ENCODE measurements around the gene MEGF8. TPM values are rescaled to one million over a fixed set of nuclear protein-coding genes. Genes with fewer than 3 reads are reported as not detected.

MEGF8 gene
- total and polyA plus RNA-seq, 3 experiments from 2014 or later: 0.41 to 10.6 (median 10.2) TPM

- no peaks in the 10 kb centered on the region for H3K36me3 ChIP-seq (ENCODE audit: insufficient read depth, low read length)
- ChIA-PET CTCF (no interaction called here), POLR2A (no interaction called here)
- Mint-ChIP-seq H3K36me3 (peaks cover 4 to 34% (median 5%) of the 10 kb centered on the region in 3 donors), H3K4me1 (no peaks in the 10 kb centered on the region), H3K9me3 (no peaks in the 10 kb centered on the region), H3K27ac (no peak overlapping the region), H3K27me3 (no peaks in the 10 kb centered on the region), H3K4me3 (no peak overlapping the region)
- H3K4me1 ChIP-seq (ENCODE audit: insufficient read depth, low read length): no peaks in the 10 kb centered on the region
- no peaks in the 10 kb centered on the region for H3K9me3 ChIP-seq (ENCODE audit: low read length)
- no peak overlapping the region for H3K27ac ChIP-seq (ENCODE audit: low read depth, low read length)
- H3K4me3 ChIP-seq (ENCODE audit: low read length): no peak overlapping the region
- no peak for DNase-seq
- H3K27me3 ChIP-seq (ENCODE audit: insufficient read depth, low read length, poor library complexity, severe bottlenecking): no peaks in the 10 kb centered on the region
These were observed 35.5 kb downstream of the MEGF8 start for GRCh38 chr19:42360787-42361544.

- H3K36me3 ChIP-seq (ENCODE audit: insufficient read depth, low read length): no peaks in the 10 kb centered on the region
- H3K27ac ChIP-seq (ENCODE audit: low read depth, low read length): no peak overlapping the region
- ChIA-PET CTCF (no interaction called here), POLR2A (no interaction called here)
- no peaks in the 10 kb centered on the region for H3K4me1 ChIP-seq (ENCODE audit: insufficient read depth, low read length)
- Mint-ChIP-seq H3K27me3 (no peaks in the 10 kb centered on the region), H3K4me1 (no peaks in the 10 kb centered on the region), H3K4me3 (no peak overlapping the region), H3K27ac (no peak overlapping the region), H3K9me3 (no peaks in the 10 kb centered on the region), H3K36me3 (peaks cover 4 to 31% (median 5%) of the 10 kb centered on the region in 3 donors)
- no peaks in the 10 kb centered on the region for H3K27me3 ChIP-seq (ENCODE audit: insufficient read depth, low read length, poor library complexity, severe bottlenecking)
- no peaks in the 10 kb centered on the region for H3K9me3 ChIP-seq (ENCODE audit: low read length)
- DNase-seq: no peak
- H3K4me3 ChIP-seq (ENCODE audit: low read length): no peak overlapping the region
These were observed 36.1 kb downstream of the MEGF8 start for GRCh38 chr19:42361545-42361910.

GRCh38 chr19:42362342-42362741 is 36.9 kb downstream of the MEGF8 start:
- CTCF ChIA-PET: no interaction called here
- no peaks in the 10 kb centered on the region for H3K9me3 ChIP-seq (ENCODE audit: low read length)
- DNase-seq: no peak
- no peaks in the 10 kb centered on the region for H3K4me1 Mint-ChIP-seq
- H3K4me1 ChIP-seq (ENCODE audit: insufficient read depth, low read length): no peaks in the 10 kb centered on the region
- no peaks in the 10 kb centered on the region for H3K27me3 Mint-ChIP-seq
- H3K36me3 Mint-ChIP-seq: peaks cover 4 to 31% (median 5%) of the 10 kb centered on the region in 3 donors
- no peaks in the 10 kb centered on the region for H3K36me3 ChIP-seq (ENCODE audit: insufficient read depth, low read length)
- H3K27ac ChIP-seq (ENCODE audit: low read depth, low read length): no peak overlapping the region
- no peak overlapping the region for H3K4me3 ChIP-seq (ENCODE audit: low read length)
- peak overlapping the region in 1 of 8 donors; percentile 22 for H3K27ac Mint-ChIP-seq
- no peaks in the 10 kb centered on the region for H3K27me3 ChIP-seq (ENCODE audit: insufficient read depth, low read length, poor library complexity, severe bottlenecking)
- no peak overlapping the region for H3K4me3 Mint-ChIP-seq
- POLR2A ChIA-PET: no interaction called here
- H3K9me3 Mint-ChIP-seq: no peaks in the 10 kb centered on the region

- POLR2A ChIA-PET: no interaction called here
- no peak overlapping the region for H3K4me3 Mint-ChIP-seq
These were observed 37.5 kb downstream of the MEGF8 start for GRCh38 chr19:42362891-42363440.

GRCh38 chr19:42363614-42364346 is 38.3 kb downstream of the MEGF8 start:
- CTCF ChIA-PET: no interaction called here
- H3K4me3 ChIP-seq (ENCODE audit: low read length): no peak overlapping the region
- H3K27ac ChIP-seq (ENCODE audit: low read depth, low read length): no peak overlapping the region
- Mint-ChIP-seq H3K9me3 (no peaks in the 10 kb centered on the region), H3K4me3 (no peak overlapping the region), H3K27me3 (no peaks in the 10 kb centered on the region), H3K36me3 (peaks cover 4 to 27% (median 8%) of the 10 kb centered on the region in 3 donors), H3K4me1 (no peaks in the 10 kb centered on the region), H3K27ac (peak overlapping the region in 1 of 8 donors; percentile 57)
- no peaks in the 10 kb centered on the region for H3K9me3 ChIP-seq (ENCODE audit: low read length)
- POLR2A ChIA-PET: no interaction called here
- H3K4me1 ChIP-seq (ENCODE audit: insufficient read depth, low read length): no peaks in the 10 kb centered on the region
- H3K36me3 ChIP-seq (ENCODE audit: insufficient read depth, low read length): no peaks in the 10 kb centered on the region
- no peak for DNase-seq
- H3K27me3 ChIP-seq (ENCODE audit: insufficient read depth, low read length, poor library complexity, severe bottlenecking): no peaks in the 10 kb centered on the region

More at GRCh38 chr19:42362891-42363440, 37.5 kb downstream of the MEGF8 start:
- Histone ChIP-seq H3K36me3 (ENCODE audit: insufficient read depth, low read length) (no peaks in the 10 kb centered on the region), H3K9me3 (ENCODE audit: low read length) (no peaks in the 10 kb centered on the region), H3K4me1 (ENCODE audit: insufficient read depth, low read length) (no peaks in the 10 kb centered on the region), H3K4me3 (ENCODE audit: low read length) (no peak overlapping the region), H3K27me3 (ENCODE audit: insufficient read depth, low read length, poor library complexity, severe bottlenecking) (no peaks in the 10 kb centered on the region), H3K27ac (ENCODE audit: low read depth, low read length) (no peak overlapping the region)
- CTCF ChIA-PET: no interaction called here
- Mint-ChIP-seq H3K36me3 (peaks cover 4 to 28% (median 8%) of the 10 kb centered on the region in 3 donors), H3K27ac (no peak overlapping the region), H3K27me3 (no peaks in the 10 kb centered on the region), H3K4me1 (no peaks in the 10 kb centered on the region), H3K9me3 (no peaks in the 10 kb centered on the region)
- DNase-seq: no peak

GRCh38 chr19:42366673-42367072 is 41.2 kb downstream of the MEGF8 start:
- DNase-seq: no peak
- H3K36me3 Mint-ChIP-seq: peaks cover 4 to 17% (median 8%) of the 10 kb centered on the region in 3 donors
- Histone ChIP-seq H3K4me3 (ENCODE audit: low read length) (no peak overlapping the region), H3K36me3 (ENCODE audit: insufficient read depth, low read length) (no peaks in the 10 kb centered on the region), H3K9me3 (ENCODE audit: low read length) (no peaks in the 10 kb centered on the region), H3K4me1 (ENCODE audit: insufficient read depth, low read length) (no peaks in the 10 kb centered on the region), H3K27ac (ENCODE audit: low read depth, low read length) (no peak overlapping the region), H3K27me3 (ENCODE audit: insufficient read depth, low read length, poor library complexity, severe bottlenecking) (no peaks in the 10 kb centered on the region)
- H3K27ac Mint-ChIP-seq: no peak overlapping the region
- H3K27me3 Mint-ChIP-seq: no peaks in the 10 kb centered on the region
- ChIA-PET POLR2A (no interaction called here), CTCF (no interaction called here)
- H3K4me1 Mint-ChIP-seq: no peaks in the 10 kb centered on the region
- no peak overlapping the region for H3K4me3 Mint-ChIP-seq
- H3K9me3 Mint-ChIP-seq: no peaks in the 10 kb centered on the region

GRCh38 chr19:42367929-42368328 is 42.5 kb downstream of the MEGF8 start:
- POLR2A ChIA-PET: no interaction called here
- no peak for DNase-seq
- no peaks in the 10 kb centered on the region for H3K9me3 Mint-ChIP-seq
- H3K27ac ChIP-seq (ENCODE audit: low read depth, low read length): no peak overlapping the region
- peaks cover 4 to 18% (median 10%) of the 10 kb centered on the region in 3 donors for H3K36me3 Mint-ChIP-seq
- H3K27me3 ChIP-seq (ENCODE audit: insufficient read depth, low read length, poor library complexity, severe bottlenecking): no peaks in the 10 kb centered on the region
- CTCF ChIA-PET: no interaction called here
- H3K36me3 ChIP-seq (ENCODE audit: insufficient read depth, low read length): no peaks in the 10 kb centered on the region
- H3K27me3 Mint-ChIP-seq: no peaks in the 10 kb centered on the region
- no peaks in the 10 kb centered on the region for H3K4me1 Mint-ChIP-seq
- no peaks in the 10 kb centered on the region for H3K9me3 ChIP-seq (ENCODE audit: low read length)
- no peaks in the 10 kb centered on the region for H3K4me1 ChIP-seq (ENCODE audit: insufficient read depth, low read length)
- H3K27ac Mint-ChIP-seq: no peak overlapping the region
- H3K4me3 Mint-ChIP-seq: no peak overlapping the region
- no peak overlapping the region for H3K4me3 ChIP-seq (ENCODE audit: low read length)

- Mint-ChIP-seq H3K9me3 (no peaks in the 10 kb centered on the region), H3K4me1 (no peaks in the 10 kb centered on the region), H3K27ac (no peak overlapping the region), H3K36me3 (peaks cover 4 to 15% (median 10%) of the 10 kb centered on the region in 3 donors), H3K27me3 (no peaks in the 10 kb centered on the region), H3K4me3 (no peak overlapping the region)
- no peak for DNase-seq
- Histone ChIP-seq H3K4me1 (ENCODE audit: insufficient read depth, low read length) (no peaks in the 10 kb centered on the region), H3K27me3 (ENCODE audit: insufficient read depth, low read length, poor library complexity, severe bottlenecking) (no peaks in the 10 kb centered on the region), H3K27ac (ENCODE audit: low read depth, low read length) (no peak overlapping the region), H3K36me3 (ENCODE audit: insufficient read depth, low read length) (no peaks in the 10 kb centered on the region), H3K9me3 (ENCODE audit: low read length) (no peaks in the 10 kb centered on the region), H3K4me3 (ENCODE audit: low read length) (no peak overlapping the region)
- POLR2A ChIA-PET: no interaction called here
- CTCF ChIA-PET: no interaction called here
These were observed 42.9 kb downstream of the MEGF8 start for GRCh38 chr19:42368360-42368759.
